Transverse colon (tissue), 4 donors: ENCODE measurements around the gene PRKG1.

Source experiments
- EP300 ChIP-seq: sonication (generic); formaldehyde crosslinking; IDR thresholded peaks from one replicate; pipeline ENCODE4 v1.6.1; 2017; ENCODE audit warnings: antibody characterized with exemption, low read depth
- POLR2A ChIP-seq: fragments of 450-650 bp; IDR thresholded peaks from one replicate; pipeline ENCODE4 v1.6.1; 2016; ENCODE audit warnings: antibody characterized with exemption, mild to moderate bottlenecking, moderate library complexity
- POLR2AphosphoS5 ChIP-seq, 3 donors: sonication (generic); formaldehyde crosslinking; IDR thresholded peaks; one replicate each; pipeline ENCODE4 v1.6.1; 2016; ENCODE audit warnings: antibody characterized with exemption in 3 of 3
- TF ChIP-seq, protein P1 (sequence below), 5 experiments: fragments of 200-600 bp in 3 of 5; fragments of 450-650 bp in 2 of 5; sonication (generic) in 3 of 5; IDR thresholded peaks; 1 replicate in 2 of 5; 2 replicates in 3 of 5; pipeline ENCODE4 v1.5.1; 2016 to 2017; ENCODE audit warnings: antibody characterized with exemption in 5 of 5, inconsistent platforms in 3 of 5, mild to moderate bottlenecking in 2 of 5, moderate library complexity in 1 of 5

DNA sequence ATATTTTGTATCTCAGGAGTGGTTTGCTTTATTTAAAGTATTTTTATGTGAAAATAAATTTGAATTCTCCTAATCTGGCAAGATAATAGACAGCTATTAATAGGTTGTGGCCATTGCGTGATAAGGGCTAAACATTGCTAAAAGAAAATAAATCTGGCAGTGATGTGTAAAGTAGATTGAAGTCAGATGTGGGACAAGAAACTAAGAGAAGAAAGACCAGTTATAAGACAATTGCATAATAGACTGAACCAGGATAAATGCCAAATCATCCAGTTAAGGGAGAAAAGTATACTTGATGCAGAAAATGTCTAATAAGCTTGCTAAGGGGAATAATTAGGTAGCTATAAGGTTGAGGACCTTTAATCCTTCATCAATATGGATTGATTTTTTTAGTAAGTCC lies 822.6 kb downstream of the PRKG1 start:
- TF ChIP-seq, protein P1, sequence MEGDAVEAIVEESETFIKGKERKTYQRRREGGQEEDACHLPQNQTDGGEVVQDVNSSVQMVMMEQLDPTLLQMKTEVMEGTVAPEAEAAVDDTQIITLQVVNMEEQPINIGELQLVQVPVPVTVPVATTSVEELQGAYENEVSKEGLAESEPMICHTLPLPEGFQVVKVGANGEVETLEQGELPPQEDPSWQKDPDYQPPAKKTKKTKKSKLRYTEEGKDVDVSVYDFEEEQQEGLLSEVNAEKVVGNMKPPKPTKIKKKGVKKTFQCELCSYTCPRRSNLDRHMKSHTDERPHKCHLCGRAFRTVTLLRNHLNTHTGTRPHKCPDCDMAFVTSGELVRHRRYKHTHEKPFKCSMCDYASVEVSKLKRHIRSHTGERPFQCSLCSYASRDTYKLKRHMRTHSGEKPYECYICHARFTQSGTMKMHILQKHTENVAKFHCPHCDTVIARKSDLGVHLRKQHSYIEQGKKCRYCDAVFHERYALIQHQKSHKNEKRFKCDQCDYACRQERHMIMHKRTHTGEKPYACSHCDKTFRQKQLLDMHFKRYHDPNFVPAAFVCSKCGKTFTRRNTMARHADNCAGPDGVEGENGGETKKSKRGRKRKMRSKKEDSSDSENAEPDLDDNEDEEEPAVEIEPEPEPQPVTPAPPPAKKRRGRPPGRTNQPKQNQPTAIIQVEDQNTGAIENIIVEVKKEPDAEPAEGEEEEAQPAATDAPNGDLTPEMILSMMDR (IDR thresholded peaks at IDR 0.05), result no peak
- TF ChIP-seq POLR2AphosphoS5 (IDR thresholded peaks at IDR 0.05), result no peak
- TF ChIP-seq POLR2A, result no peak
- no peak for TF ChIP-seq EP300
